WTC11 (cell line): ENCODE results near the gene SLC39A13. TPM values are rescaled to one million over a fixed set of nuclear protein-coding genes. Genes with fewer than 3 reads are reported as not detected.

ENCODE experiments used
- ATAC-seq: fragments of 200-7000 bp; cut with Tn5 transposase; 2 replicates; pipeline ENCODE4 v1.10.0; 2021; ENCODE audit warnings: mild to moderate bottlenecking, moderate library complexity
- CTCF ChIA-PET: fragments of 300-600 bp; sonication (Branson Sonifier 250); formaldehyde crosslinking; loops from one replicate; lab custom pipeline; 2021; ENCODE audit warnings: antibody characterized with exemption; lab: Charles Lee
- POLR2A ChIA-PET: fragments of 350-600 bp; sonication (Branson Sonifier 250); formaldehyde crosslinking; loops from one replicate; lab custom pipeline; 2021; ENCODE audit warnings: antibody characterized with exemption; lab: Charles Lee
- DNase-seq: peaks from one replicate; pipeline ENCODE4 v3.0.0; 2021; ENCODE audit warnings: low spot score
- H3K27ac Mint-ChIP-seq: 2 replicates; pipeline ENCODE4 v1.8.0; 2021; ENCODE audit warnings: mixed read lengths
- H3K27me3 Mint-ChIP-seq: 2 replicates; pipeline ENCODE4 v1.8.0; 2021; ENCODE audit warnings: low read depth, mild to moderate bottlenecking, moderate library complexity, mixed read lengths
- H3K36me3 Mint-ChIP-seq: 2 replicates; pipeline ENCODE4 v1.8.0; 2021; ENCODE audit warnings: mixed read lengths
- H3K4me1 Mint-ChIP-seq: 2 replicates; pipeline ENCODE4 v1.8.0; 2022; ENCODE audit warnings: mixed read lengths
- H3K4me3 Mint-ChIP-seq: 2 replicates; pipeline ENCODE4 v1.8.0; 2021; ENCODE audit warnings: mild to moderate bottlenecking, moderate library complexity, mixed read lengths
- H3K9me3 Mint-ChIP-seq: 2 replicates; pipeline ENCODE4 v1.8.0; 2021; ENCODE audit warnings: mixed read lengths
- ATF3 ChIP-seq: sonication (generic); formaldehyde crosslinking; conservative IDR thresholded peaks from 2 replicates; pipeline ENCODE4 v1.8.1; 2022; ENCODE audit warnings: mild to moderate bottlenecking, missing genetic modification reagents
- ATF6 ChIP-seq: sonication (generic); formaldehyde crosslinking; IDR thresholded peaks from 2 replicates; pipeline ENCODE4 v1.8.1; 2023; ENCODE audit warnings: mild to moderate bottlenecking, missing genetic modification reagents
- E2F1 ChIP-seq: sonication (generic); formaldehyde crosslinking; IDR thresholded peaks from 2 replicates; pipeline ENCODE4 v1.8.0; 2022; ENCODE audit warnings: mild to moderate bottlenecking, missing genetic modification reagents
- FOXP4 ChIP-seq: sonication (generic); formaldehyde crosslinking; IDR thresholded peaks from 2 replicates; pipeline ENCODE4 v1.8.0; 2022; ENCODE audit warnings: mild to moderate bottlenecking, missing genetic modification reagents
- IRF1 ChIP-seq: sonication (generic); formaldehyde crosslinking; IDR thresholded peaks from 2 replicates; pipeline ENCODE4 v1.8.0; 2023; ENCODE audit warnings: missing genetic modification reagents
- NFATC4 ChIP-seq: fragments of 250-450 bp; sonication (Bioruptor Pico); IDR thresholded peaks from 2 replicates; pipeline ENCODE4 v1.9.0; 2021; ENCODE audit warnings: mild to moderate bottlenecking
- NFE2L1 ChIP-seq: sonication (generic); formaldehyde crosslinking; IDR thresholded peaks from 2 replicates; pipeline ENCODE4 v1.8.1; 2023; ENCODE audit warnings: missing genetic modification reagents
- NFYB ChIP-seq: sonication (generic); formaldehyde crosslinking; conservative IDR thresholded peaks from 2 replicates; pipeline ENCODE4 v1.8.0; 2022; ENCODE audit warnings: low read depth, missing genetic modification reagents
- NR1H2 ChIP-seq: sonication (generic); formaldehyde crosslinking; IDR thresholded peaks from 2 replicates; pipeline ENCODE4 v1.9.0; 2021; ENCODE audit warnings: mild to moderate bottlenecking, moderate library complexity, missing genetic modification reagents
- OVOL2 ChIP-seq: fragments of 250-450 bp; sonication (Bioruptor Pico); IDR thresholded peaks from 2 replicates; pipeline ENCODE4 v1.9.0; 2021; ENCODE audit warnings: mild to moderate bottlenecking, borderline replicate concordance
- PRDM15 ChIP-seq: sonication (generic); formaldehyde crosslinking; IDR thresholded peaks from 2 replicates; pipeline ENCODE4 v1.8.0; 2022; ENCODE audit warnings: missing genetic modification reagents
- PREB ChIP-seq: sonication (generic); formaldehyde crosslinking; IDR thresholded peaks from 2 replicates; pipeline ENCODE4 v1.8.1; 2022; ENCODE audit warnings: mild to moderate bottlenecking, missing genetic modification reagents, moderate library complexity, borderline replicate concordance
- RORB ChIP-seq: fragments of 250-450 bp; sonication (Bioruptor Pico); IDR thresholded peaks from 2 replicates; pipeline ENCODE4 v1.9.0; 2021; ENCODE audit warnings: mild to moderate bottlenecking
- SMAD4 ChIP-seq: sonication (generic); formaldehyde crosslinking; IDR thresholded peaks from 2 replicates; pipeline ENCODE4 v1.8.0; 2022; ENCODE audit warnings: mild to moderate bottlenecking, missing genetic modification reagents
- ZBTB43 ChIP-seq: sonication (generic); formaldehyde crosslinking; IDR thresholded peaks from 2 replicates; pipeline ENCODE4 v1.8.1; 2023; ENCODE audit warnings: mild to moderate bottlenecking, missing genetic modification reagents
- ZNF219 ChIP-seq: sonication (generic); formaldehyde crosslinking; IDR thresholded peaks from 2 replicates; pipeline ENCODE4 v1.8.0; 2023; ENCODE audit warnings: missing genetic modification reagents, mild to moderate bottlenecking, borderline replicate concordance
- total RNA-seq: library from RNA; stranded (reverse); gene quantifications from 3 replicates; pipeline ENCODE4 v1.2.3, GENCODE V29; 2021

Gene SLC39A13
- total RNA-seq, 1 experiment from 2014 or later, result 38.2 TPM

- CTCF ChIA-PET, result interaction anchor here (2.1 to 4.4 kb wide), 3 partner anchors 15 to 23 kb away, joined by 7 to 18 read pairs (median 10); no protein-coding TSS in a partner anchor
- no peak for ATAC-seq
- H3K9me3 Mint-ChIP-seq, result no peaks in the 10 kb centered on the region
- no peak overlapping the region for H3K27ac Mint-ChIP-seq
- TF ChIP-seq SMAD4 (CRISPR knock-in tag) (no peak), NFYB (CRISPR knock-in tag) (no peak), FOXP4 (CRISPR knock-in tag) (no peak), NR1H2 (CRISPR knock-in tag) (no peak), E2F1 (CRISPR knock-in tag) (no peak), PRDM15 (CRISPR knock-in tag) (no peak), IRF1 (CRISPR knock-in tag) (no peak), PREB (CRISPR knock-in tag) (no peak), NFATC4 (CRISPR knock-in tag) (no peak), ATF6 (no peak), RORB (CRISPR knock-in tag) (no peak), OVOL2 (CRISPR knock-in tag) (no peak), ATF3 (CRISPR knock-in tag) (no peak), ZBTB43 (CRISPR knock-in tag) (no peak), ZNF219 (no peak), NFE2L1 (CRISPR knock-in tag) (no peak)
- no peak overlapping the region for H3K4me3 Mint-ChIP-seq
- H3K36me3 Mint-ChIP-seq, result no peaks in the 10 kb centered on the region
- no peak for DNase-seq
- no peaks in the 10 kb centered on the region for H3K27me3 Mint-ChIP-seq
- POLR2A ChIA-PET, result no interaction called here
- H3K4me1 Mint-ChIP-seq, result no peaks in the 10 kb centered on the region
Observed at GRCh38 chr11:47388697-47389576, 19.5 kb upstream of the SLC39A13 start.
